NCI-H2196 (cell line): Measurements from ENCODE around the gene PYGM.

ENCODE experiments used
- DNase-seq: peaks from one replicate; lab custom pipeline; 2025; ENCODE audit not compliant: unreplicated experiment; lab: John Stamatoyannopoulos, UW

Gene PYGM

DNA sequence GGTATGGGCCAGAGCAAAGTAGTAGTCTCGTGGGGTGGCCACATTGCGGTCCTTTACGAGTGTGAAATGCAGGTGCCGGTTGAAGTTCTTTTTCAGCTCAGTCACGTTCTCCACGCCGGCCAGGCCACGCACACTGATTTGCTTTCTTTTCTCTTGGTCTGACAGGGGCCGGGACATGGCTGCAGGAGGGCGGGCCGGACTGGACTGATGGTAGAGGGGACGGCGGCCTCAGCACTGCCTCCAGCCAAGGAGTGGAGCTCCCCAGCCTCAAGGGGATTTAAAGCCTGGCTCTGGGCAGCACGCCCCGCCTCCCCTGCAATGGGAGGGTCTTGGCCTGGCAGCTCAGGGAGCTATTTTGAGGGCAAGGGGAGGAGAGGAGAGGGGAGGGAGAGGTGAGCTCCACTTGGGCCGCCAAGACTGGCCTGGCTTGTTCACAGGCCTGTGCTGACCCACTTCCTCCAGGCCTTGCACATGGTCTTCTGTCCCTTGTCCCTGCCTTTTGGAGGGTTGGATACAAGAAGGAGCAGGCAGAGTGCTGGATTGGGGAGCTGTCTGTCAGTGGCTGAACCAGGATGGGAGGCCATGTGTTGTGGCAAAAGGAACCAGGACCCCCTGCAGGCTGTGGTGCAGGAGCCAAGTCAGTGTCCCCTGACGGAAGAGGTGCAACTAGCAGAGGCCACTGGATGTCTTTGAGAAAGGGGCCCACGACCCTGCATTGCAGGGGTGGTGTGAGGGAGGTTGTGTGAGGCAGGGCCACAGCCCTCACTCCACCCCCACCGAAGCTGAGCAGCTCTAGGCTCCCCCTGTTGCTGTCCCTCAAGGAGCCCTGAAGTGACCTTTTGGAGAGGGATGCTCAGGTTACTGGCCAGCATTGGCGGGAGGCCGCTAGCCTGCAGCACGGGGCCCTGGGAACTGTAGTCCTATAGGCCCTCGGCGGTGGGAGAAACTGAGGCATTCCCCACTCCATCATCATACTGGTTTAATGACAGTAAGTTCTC is at the start of gene PYGM:
PYGM (minus strand) TSS at position 253 of the 998 bp plus-strand sequence; CDS start at position 177, 76 bp downstream.
- DNase-seq, result no peak

DNA sequence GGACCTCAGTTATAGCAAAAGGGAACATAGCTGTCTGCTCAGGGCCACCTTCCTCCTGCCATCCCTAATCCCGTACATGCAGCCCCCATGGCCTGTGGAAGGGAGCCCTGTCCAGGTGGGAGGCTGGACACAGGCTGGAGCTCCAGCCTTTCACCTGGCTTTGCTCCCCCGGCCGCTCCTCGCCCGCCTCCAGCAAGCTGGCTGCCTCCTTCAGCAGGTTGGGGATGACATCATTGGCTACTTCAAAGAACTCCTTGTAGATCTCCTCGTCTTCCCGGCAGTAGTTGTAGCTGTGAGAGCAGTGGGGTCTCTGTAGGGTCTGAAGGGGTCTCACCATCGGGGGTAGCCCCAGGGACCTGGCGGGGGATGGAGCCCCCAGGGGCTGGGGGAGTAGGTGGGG is 45.7 kb upstream of the PYGM start:
- no peak for DNase-seq

DNA sequence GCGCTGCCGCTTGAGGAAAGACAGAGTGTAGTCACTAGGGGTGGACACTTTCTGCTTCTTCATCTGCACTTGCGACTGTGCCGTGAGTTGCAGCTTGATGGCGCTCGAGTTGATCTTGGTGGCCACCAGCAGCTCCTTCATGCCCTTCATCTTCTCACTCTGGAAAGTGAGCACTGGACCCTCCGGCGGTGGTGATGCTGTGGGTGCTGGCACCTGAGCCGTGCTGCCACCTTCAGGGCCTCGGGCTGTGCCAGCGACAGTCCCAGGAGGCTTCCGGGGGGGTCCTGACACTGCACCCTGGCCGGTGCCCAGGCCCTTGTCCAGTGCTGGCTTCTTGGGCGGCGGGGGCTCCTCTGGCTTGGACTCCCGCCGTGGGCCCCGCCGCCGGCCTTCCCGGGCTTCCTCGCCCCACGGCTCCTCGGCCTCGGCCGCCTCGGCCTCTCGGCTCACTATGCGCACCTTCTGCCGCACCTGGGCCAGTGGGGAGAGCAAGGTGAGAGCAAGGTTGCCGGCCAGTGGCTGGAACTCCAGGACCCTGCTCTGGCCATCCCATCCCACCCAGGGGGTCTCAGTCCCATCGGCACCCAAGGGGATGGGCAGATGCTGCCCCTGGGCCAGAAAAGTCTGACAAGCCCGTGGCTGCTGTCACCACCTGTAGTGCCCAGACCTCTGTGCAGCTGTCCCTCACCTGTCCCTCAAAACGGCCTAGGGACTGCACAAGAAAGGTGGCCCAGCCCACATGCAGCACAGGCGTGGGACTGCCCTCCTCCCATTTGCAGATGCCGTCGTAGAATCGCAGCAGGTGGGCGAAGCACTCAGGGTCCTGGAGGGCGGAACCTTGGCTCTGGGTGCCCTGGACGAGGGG is 44.8 kb upstream of the PYGM start:
- no peak for DNase-seq

DNA sequence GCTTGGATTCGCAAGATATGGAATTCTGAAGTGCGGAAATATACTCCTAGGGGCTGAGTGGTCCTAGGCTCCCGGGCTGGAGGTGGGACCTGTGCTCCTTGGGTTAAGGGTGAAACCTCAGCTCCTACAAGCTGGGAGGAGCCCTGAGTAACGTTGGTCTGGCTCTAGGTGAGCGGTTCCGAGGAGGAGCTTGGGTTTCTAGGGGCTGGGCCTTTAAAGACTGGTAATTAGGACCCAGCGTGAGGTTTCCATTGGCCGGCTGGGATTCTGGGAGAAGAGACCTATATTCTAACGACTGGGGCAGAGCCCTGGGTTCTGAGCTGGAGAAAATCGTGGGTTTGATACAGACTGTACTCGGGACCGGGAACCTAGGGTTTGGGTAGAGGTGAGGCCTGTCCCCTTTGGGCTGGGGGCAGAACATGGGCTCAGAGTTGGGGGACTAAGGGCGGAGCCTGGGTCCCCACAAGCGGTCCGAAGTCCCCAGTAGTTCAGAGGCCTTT is 44.1 kb upstream of the PYGM start:
- DNase-seq, result peak; percentile 59

DNA sequence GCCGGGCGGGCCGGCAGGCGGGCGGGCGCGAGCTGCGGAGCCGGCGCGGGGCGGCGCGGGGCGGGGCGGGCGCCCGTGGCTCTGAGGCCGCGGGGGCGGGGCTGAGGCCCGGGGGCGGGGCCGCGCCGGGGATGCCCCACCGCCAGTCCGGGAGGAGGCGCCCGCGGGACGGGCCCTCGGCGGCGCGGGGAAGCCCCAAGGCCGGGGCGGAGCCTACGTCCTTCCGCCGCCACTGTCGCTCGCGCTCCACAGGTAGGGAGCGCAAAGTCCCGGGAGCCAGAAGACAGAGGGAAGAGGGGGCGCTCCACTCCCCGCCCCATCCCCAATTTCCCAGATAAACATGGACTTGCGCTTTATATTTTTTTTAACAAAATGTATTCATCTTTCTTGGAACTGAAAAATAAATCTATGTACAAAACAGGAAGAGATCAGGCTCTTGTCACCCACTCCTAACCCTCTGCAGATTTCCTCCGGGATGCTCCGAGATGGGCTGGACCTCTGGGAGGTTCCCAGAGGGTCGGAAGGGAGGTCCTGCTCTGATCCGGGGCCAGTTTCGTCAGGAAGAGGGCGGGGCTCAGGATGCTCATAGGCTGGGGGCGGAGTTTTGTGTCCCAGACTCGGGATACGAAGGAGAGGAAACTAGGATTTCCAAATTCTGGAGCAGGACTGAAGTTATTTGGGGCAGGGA is 43.5 kb upstream of the PYGM start, which contains the start of gene MAP4K2:
MAP4K2 (minus strand) TSS at position 57 of the 688 bp plus-strand sequence. CDS start 65 bp downstream, outside the sequence.
- peak; percentile 93 for DNase-seq

DNA sequence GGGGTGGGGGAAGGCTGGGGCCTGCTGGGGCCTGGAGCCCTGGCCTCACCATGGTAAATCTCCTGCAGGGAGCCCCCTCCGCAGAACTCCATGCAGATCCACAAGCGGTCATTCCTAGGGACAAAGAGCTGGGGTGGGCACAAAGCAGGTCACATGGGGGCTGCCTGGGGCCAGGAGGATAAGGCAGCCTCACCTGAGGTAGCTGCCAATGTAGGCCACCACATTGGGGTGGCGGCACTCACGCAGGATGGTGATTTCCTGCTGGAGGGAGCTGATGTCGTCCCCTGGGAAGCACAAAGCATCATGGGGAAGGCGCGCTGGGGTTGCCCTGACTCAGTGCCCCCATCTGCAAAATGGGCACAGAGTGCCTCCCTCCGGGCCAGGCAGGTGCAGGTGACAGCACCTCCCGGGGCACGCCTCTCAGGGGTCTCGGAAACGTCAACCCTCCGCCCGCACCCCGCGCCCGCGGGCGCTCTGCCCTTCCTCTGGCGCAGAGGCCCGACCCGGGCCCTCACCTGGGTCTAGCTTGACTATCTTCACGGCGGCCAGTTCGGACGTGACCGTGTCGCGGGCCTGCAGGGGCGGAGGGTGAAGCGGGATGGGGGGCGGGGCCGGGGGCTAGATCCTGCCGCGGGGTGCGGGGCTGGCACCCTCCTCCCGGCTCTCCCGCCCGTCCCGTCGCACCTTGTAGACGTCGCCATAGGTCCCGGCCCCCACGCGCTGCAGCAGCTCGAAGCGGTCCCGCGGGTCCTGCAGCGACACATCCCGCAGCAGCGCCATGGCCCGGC is 42.8 kb upstream of the PYGM start:
- DNase-seq, result no peak

DNA sequence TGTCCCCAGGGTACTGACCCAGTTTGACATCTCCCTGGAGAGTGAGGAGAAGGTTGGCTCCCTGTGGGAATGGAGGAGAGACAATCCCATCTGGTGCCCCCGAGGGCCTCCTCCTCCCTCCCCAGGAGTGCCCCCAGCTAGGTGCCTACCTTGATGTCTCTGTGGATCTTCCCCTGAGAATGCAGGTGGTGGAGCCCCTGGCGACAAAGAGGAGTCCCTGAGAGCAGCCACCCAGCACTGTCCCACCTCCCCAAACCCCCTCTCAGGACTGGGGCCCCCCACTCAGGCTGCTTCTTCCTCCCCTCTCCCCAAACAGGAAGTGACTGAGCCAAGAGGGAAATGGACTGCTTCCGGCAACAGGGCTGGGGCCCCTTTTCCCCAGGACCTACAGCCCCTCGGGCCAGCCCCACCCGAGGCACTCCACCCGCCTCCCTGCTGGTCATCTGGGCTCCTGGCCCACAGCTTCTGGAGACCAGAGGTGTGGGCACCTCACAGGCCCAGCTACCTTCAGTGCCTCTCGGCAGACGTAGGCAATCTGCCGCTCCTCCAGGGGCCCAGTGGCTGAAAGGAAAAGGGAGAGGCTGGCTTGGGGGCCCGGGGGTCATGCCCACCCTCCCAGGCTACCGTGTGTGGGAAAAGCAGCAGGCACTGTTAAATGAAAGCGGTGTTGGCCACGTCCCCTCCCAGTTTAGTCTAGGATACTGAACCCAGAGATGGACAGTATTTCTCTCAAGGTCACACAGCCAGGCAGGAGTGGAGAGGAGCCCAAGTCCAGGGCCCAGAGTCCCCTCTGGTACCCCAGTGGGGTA is 42.0 kb upstream of the PYGM start:
- DNase-seq, result no peak

DNA sequence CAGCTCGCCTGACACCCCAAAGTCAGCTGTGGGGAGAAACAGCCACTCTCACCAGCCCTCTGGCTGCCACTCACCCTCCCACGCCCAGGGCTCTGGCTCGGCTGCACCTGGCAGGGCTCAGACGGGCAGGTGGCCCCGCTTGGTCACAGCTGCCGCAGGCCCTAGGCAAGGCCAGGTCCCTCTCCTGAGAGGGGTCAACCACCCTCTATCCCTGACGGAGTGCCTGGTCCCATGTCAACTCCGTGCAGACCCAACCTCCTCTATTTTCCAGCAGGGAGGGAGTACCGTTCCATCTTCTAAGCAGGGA is 41.3 kb upstream of the PYGM start:
- no peak for DNase-seq

DNA sequence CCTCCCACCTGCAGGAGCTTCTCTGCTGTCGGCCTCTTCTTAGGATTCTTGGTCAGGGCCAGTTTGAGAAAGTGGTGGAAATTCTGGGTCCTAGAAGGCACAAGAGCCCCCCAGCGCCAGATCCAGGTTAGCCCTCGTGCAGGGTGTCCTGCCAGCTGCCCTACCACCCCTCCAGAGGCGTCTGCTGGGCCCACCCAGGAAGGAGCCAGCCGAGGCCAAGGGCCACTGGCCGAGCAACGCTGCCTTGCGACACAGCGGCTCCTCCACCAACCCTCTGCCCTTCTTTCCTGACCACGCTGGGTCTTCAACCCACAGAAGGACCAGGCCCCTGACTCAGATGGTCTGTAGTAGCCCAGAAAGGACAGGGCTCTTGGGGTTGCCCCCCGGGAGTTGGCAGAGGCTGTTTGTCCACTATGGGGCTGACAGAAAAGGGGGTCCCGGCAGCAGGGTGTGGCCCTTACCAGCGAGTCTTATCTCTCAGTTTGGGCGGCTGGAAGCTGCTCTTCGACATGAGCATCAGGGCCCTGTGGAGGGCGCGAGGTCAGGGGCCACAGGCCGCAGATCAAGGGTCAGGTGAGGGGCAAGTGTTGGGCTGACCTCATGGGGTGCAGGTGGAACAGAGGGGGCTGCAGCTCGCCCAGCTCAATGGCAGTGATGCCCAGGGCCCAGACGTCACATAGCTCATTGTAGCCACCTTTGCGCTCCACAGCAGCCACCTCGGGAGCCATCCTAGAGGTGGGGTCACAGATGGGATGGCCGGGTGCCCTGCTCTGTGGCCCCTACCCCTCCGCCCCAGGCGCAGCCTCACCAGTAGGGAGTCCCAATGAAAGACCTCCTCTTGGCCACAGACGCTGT is 40.8 kb upstream of the PYGM start:
- no peak for DNase-seq

DNA sequence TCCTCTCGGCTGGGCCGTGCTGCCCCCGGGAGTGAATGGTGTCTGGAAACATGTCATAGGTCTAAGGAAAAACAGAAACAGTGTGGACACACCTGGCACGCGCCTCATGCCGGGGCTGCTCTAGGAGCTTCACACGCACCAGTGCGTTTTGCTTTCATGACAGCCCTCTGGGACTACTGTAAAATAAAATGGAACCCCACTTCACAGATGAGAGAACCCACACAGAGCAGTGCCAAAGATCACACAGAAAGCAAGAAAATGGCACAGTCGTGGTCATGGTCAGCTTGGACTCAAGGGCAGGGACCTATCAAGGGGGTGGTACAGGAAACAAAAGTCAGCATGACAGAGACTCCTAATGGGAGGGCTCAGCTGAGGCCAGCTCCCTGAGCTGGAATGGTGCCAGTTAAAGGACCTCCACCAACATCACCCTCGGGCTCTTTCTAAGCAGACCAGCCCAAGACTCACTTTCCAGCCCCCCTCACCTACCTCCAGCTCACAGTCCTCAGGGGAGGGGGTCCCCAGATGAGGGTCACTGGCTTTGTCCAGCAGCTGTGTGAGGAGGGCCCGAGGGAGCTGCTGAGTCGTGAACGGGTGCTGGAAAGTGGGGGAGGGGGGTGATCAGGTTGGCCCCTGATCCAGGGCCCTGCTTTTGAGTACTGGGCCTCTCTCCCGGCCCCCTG is 40.0 kb upstream of the PYGM start:
- DNase-seq, result no peak

DNA sequence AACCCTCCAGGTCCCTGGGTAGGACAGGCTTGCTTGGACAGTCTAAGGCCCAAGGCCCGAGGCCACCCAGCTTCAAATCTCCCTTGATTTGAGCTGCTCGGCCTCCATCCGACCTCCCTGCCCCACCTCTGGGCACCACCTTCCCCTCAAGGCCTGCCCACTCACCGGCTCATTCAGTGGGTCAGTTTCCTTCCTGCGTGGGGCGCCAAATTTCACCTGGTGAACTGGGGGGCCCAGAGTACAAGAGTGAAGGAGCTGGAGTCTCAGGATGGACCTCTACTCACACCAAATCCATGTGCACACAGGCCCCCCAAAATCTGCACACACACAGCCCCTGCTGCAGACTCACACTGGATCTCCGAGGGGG is 39.5 kb upstream of the PYGM start:
- no peak for DNase-seq

DNA sequence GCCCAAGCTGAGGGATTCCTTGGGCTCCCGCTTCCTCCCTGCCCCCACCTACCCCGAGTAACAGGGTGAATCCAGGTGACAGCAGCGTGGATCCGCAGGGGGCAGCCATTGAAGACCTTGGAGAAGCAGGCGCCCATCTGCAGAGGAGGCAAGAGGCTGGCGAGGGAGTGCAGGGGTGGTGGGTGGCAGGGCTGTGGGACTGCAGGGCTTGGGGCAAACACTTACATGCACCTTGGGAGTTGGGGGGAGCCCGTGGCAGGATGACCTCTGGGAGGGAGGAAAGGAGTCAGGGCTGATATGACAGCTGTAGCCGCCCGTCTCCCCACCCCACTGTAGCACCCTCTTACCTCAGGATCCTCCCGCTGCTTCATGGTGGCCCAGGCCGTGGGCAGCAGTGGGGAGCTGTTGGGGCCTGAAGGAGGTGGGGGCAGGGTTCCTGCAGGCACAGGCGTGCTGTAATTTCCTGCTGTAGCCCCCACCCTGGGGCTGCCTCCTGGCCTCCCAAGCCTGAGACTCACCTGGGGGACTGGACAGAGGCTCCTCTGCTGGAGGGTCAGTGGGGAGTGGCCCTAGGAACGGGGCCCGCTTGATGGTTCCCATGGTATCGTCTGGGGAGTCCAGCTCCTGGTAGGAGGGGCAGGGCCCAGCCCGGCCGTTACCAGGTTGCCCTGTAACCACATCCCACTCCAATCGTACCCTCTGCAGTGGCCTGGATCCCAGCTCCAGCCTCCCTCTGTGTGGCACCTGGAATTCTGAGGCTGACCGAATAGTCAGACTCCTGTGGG is 37.2 kb upstream of the PYGM start:
- no peak for DNase-seq

DNA sequence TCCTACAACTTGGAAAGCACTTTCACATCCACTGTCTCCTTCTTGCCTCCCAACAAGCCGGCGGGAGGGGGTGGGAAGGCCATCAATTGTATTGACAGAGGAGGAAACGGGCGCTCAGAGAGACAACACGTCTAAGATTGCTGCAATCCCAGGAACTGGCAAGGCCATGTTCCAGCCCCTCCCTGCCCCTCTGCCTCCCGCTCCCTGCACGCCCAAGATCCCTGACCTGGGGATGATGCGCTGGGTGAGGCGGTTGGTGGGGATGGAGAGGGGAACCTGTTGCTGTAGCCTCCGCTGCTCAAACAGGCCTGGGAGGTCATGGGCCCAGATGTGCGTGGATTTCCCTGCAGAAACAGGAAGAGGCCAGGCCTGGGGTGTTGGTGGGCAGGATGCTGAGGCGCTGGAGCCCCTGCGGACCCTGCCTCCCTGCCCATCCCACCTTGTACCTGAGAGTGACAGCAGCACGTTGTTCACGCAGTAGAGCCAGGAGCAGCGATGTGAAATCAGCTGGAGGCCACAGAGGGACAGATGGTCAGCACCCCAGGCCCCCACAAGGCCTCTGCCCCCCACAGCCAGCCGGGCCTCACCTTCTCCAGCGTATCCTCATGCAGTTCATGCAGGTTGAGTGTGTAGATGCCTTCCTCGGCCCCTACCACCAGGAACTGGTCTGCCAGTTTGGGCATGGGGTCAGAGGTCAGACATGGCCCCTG is 36.4 kb upstream of the PYGM start:
- no peak for DNase-seq

DNA sequence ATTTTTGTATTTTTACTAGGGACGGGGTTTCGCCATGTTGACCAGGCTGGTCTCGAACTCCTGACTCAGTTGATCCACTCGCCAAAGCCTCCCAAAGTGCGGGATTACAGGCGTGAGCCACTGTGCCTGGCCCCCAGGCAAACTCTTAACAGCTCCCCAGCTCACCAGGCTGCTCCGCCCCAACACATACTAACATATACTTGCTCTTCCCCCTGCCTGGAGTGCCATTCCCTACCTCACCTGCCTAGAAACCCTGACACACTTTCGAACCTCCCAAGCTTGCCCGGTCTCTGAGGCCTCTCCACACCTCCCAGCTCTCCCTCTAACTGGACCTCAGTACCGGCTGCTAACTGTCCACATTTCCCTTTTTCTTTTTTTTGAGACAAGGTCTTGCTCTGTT is 34.8 kb upstream of the PYGM start:
- no peak for DNase-seq

DNA sequence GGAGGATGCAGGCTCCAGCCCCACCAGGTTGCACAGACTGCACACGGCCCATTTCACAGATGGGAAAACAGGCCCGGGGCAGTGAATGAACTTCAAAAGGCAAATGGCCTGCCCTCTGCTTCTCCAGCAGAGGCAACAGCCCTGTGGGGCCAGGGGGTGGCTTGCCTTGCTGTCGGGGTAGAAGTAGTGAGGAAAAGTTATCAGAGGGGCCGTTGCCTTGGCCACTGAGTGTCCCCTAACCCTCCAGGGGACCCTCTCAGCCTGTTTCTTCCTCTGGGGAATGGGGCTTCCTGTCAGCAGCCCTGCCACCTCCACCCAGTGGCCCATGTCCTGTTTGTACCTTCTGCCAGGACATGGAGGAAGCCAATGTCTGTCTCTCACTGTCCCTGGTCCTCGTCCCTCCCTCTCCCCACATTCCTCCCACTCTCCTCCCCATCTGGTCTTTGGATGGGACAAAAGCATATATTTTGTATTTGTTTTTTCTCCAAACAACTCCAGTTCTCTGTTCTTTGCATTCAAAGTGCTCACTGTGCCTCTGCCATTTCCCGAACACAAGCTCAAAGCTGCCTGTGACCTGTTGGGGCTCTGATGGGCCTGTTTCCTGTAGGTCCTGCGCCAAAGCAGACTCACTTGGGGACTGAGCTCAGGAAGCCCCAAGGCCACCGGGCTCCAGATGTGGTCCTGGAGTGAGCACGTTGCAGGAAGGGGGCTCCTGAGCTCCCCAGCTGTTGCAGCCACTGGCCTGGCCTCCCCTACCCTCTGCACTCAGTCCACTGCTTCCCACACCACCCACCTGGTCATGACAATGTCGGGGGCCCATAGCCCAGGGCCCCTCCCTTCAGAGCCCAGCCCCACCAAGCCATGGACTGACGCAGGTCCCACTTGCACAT is 33.7 kb upstream of the PYGM start:
- no peak for DNase-seq

DNA sequence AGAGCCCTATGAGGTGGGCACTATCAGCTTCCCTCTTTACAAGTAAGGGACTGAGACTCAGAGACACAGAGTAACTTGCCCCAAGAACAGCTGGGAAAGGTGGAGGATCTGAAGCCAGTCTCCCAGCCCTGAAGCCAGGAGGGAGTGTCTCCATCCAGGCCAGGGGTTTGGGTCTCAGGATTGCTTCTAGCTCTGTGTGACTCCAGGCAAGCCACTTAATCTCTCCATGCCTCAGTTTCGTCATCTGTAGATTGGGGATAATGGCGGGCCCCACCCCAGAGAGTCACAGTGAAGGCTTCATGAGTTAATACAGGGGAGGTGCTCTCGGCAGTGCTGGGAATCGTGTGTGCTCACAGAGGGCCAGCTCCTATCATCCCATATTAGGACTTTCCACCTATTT is 32.7 kb upstream of the PYGM start:
- DNase-seq, result no peak
